Ramos (cell line): Measurements from ENCODE around the gene MACROH2A1.

Experiments
- in situ Hi-C: fragments of 300-500 bp; cut with MboI; formaldehyde crosslinking; loops from one replicate; pipeline ENCODE4 v1.14.3; 2022; ENCODE audit warnings: low sequenced_read_pairs; ENCODE audit not compliant: unreplicated experiment

The MACROH2A1 gene

DNA sequence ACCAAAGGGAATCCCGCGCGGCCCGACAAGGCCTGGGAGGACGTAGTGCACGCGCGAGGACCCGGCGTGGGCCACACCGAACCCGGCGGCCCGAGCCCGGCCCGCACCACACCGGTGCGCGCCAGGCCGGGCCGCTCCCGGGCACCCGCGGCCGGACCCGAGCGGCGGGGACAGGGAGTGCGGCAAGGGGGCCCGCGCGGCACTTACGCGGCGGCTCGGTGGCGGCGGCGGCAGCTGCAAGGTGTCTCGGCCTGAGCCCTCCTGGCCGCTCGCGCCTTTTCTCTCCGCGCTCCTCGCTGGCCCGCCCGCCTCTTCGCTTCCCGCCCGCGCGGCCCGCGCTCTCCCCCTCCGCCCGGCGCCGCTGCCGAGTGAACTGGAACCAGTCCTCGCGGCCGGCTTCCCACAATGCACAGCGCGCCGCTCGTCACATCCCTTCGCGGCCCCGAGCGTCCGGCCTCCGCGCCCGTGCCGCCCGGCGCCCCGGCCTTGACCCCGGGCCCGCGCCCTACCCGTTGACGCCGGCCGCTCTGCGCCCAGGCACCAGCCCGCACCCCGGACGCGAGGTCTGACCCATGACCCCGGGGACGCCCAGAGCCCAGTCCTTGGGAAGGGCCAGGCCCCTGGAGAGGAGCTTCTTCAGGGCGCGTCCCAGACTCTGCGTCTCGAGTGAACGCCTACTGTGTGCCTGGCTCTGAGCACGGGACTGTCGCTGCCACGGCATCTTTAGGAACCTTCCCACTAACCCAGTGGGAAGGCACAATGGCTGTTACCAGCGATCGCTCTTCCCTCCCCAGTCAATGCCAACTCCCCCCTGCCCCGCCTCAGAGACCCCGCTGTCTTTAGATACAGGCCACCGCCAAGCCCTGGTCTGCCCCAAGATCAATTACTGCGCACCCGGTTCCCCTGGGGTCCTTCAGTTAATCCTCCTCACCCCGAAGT lies at the start of gene MACROH2A1:
TSS of gene MACROH2A1 (minus strand) at position 377 of the 939 bp plus-strand sequence. CDS start 10,138 bp downstream, outside the sequence.
- in situ Hi-C loops: no loop called here

GRCh38 chr5:135448071-135448739 lies 49.2 kb upstream of the MACROH2A1 start:
- in situ Hi-C loops: no loop called here

DNA sequence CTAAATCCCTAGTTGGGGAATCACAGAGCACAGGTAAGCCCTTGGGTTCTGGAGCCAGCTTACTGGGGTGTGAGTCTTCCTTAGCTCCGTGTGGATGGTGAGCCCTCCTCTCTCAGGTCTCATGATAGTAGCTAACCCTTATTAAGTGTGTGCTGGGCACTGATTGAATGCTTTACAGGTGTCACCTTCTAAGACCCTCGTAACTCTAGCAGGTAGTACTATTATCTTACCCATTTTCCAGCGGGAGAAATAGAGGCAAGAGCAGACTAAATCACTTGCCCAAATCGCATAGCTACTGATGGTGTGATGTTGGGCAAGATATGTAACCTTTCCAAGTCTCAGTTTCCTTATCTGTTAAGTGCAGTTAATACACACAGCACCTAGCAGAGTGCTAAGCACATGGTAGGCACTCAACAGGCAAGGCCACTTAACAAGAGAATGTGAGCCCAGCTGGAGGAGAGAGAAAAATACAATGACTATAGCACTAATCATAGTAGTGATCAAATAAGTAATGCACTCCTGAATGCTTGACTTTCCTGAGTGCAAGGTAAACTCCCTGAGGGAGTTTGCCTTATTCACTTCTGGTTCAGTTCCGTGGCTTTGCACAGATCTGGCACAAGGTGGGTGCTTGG lies 48.4 kb upstream of the MACROH2A1 start, which contains the start of gene DCANP1:
TSS of gene DCANP1 (minus strand) at position 51 of the 632 bp plus-strand sequence. CDS start 240 bp downstream, outside the sequence.
- in situ Hi-C loops: no loop called here

DNA sequence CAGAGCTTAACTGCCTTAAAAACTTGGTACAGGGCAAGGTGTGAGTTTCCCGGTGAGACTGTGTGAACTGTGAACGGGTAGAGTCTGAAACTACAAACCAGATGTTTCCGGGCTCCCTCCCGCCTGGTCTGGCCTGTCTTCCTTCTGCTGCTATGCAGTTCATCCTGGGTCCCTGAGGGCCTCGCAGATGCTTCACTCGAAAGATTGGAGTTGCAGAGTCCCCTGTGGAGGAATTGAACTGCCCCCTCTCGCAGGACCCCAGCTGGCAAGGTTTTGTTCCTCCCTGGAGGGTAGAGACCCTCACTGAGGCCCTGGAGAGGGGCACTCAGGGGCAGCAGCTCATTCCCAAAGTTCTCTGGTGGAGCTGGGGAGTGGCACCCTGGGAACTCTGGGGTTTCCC lies 47.6 kb upstream of the MACROH2A1 start:
- in situ Hi-C loops: no loop called here

- in situ Hi-C loops: no loop called here
Observed at GRCh38 chr5:135446206-135446605, 47.2 kb upstream of the MACROH2A1 start.

DNA sequence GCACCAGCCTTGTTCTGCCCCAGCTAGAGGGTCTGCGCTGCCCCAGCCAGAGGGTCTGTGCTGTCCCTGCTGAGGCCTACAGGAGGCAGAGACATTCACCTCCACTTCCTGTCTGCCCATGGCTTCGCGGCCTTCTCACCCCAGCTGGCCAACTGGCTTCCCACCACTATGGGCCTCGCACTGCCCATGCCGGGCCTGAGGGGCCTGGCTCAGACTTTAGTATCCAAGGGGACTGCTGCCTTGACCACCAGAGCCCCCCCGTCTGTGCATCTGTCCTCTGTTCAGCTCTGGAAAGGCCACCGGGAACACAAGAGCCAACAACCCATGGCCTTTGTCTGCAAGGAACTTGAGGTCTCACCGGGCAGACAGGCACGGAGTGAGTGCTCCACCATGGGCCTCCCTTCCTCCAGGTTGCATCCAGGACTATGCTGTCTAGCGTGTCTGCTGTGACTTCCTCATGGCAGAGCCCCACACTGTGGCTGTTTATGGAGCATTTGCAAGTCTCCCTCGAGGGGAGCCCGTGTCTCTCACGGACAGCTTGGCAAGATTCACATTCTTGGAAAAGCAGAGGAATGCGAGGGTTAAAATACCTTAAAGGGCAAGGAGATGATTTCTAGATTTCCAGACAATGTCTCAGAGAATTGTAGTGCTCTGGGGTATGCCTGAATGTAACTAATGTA lies 46.4 kb upstream of the MACROH2A1 start:
- in situ Hi-C loops: no loop called here

- in situ Hi-C loops: no loop called here
Observed at GRCh38 chr5:135444881-135445280, 45.9 kb upstream of the MACROH2A1 start.

DNA sequence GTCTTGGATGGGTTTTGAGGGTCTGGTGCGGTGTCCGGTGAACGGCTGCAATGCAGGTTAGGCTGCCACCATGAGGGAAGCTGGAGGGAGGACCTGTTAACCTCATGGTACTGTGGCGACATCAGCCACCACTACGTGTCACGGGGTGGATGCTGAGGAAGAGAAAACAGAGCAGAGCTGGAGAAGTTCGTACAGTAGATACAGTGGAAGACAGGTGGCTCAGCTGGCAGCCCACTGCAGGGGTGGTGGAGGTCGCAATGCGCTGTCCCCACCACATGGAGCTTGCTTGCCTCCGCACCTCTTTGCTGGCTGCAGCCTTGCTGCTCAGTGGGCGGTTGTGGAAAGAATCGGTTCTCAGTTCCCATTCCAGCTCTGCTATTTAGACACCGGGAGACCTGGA lies 45.3 kb upstream of the MACROH2A1 start:
- in situ Hi-C loops: no loop called here

GRCh38 chr5:135443161-135443960 lies 44.3 kb upstream of the MACROH2A1 start:
- in situ Hi-C loops: no loop called here

GRCh38 chr5:135442431-135443160 lies 43.6 kb upstream of the MACROH2A1 start:
- in situ Hi-C loops: no loop called here

DNA sequence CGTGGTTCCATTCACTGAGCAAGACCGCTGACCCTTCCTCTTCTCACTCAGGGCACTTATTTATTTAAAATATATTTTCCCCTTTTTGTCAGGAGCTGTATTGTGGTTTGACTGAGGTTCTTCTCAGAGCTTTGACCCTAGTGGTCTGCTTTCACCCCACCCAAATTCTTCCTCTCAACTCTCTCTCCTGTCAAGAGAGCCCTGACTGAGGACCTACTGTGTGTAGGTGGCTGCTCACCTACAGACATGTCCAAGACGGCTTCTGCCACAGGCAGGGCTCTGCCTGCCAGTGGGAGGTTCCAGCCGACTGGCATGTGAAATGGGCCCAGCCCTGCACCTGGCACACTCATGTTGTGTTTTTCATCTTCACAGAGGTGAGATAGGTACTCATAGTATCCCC lies 42.9 kb upstream of the MACROH2A1 start:
- in situ Hi-C loops: no loop called here

GRCh38 chr5:135441350-135441831 lies 42.4 kb upstream of the MACROH2A1 start:
- in situ Hi-C loops: no loop called here

GRCh38 chr5:135440916-135441315 lies 41.9 kb upstream of the MACROH2A1 start:
- in situ Hi-C loops: no loop called here

DNA sequence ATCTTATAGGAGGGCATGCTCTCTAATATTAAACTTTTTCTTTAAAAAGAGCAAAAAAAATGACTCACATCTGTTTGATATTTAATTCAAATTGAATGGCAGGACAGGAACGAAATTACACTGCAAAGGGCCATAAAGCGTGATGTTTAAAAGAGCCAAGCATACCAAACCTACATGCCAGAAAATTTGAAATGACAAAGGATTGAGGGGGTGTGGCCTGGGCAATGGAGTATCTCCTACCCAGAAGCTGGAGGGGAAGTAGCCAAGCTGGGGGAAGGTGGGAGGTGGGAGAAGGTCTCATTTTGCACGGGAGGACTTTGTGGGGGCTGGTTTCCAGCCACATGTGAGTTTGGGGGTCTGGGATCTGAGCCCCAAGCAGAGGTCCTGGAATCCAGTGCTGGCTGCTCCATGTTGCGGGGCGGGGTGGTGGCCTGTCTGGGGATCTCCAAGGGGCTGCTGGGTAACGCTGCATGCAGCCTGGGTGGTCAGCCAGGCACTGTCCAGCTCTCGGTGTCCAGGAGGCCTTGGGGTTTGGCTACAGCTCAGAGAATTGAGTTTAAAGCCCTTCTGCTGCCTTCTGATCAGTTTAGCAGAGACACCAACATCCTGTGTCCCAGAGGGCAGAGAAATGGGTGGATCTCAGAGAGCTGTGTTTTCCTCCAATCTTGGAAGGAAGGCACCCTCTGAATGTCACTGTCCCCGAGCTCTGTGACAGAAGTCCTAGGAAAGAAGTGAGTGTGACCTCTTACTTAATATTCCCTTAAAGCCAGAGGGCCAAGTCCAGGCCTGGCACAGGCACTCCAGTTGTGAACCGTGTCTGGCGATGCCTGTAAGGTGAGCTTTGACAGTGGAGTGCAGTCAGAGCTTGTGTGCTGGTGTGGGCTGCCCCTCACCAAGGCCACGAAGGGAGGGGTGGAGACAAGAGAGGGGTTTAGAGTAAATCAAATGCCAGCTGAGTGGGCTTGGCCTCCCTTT lies 40.5 kb upstream of the MACROH2A1 start:
- in situ Hi-C loops: no loop called here

GRCh38 chr5:135438636-135439221 lies 39.7 kb upstream of the MACROH2A1 start:
- in situ Hi-C loops: no loop called here

DNA sequence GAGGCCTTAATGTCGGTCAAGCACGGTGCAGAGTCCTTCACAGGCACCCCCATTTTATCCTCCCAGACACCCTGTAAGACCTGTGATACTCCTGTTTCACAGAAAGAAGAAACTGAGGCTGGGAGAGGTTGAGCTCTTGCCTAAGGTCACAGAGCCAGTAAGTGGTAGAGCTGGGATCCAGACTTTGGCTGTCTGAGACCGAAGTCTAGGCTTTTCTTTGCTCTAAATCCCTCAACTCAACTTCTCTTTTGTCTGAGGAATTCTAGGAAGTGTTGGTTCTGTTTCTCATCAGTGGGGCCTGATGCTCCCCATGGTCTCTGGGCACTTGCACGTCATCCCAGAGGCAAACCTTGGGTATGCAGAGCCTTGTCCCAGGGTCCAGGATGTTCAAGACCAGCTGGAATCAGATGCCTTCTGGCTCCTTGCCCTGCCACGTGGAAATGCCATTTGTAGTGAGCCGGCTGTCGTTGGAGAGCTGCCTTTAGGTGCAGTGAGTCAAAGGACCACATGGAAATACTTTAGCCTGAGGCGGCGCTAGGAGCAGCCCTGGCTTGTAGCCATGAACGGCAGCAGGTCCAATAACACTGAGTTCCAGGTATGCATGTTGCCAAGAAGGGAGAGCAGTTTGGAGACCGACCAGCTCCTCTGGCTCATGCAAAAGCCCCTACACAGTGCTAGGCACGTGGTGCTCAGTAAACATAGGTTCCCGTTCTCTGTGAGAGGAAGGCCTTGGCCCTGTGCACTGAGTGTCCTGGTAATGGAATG lies 38.9 kb upstream of the MACROH2A1 start:
- in situ Hi-C loops: no loop called here
